DND-41 (cell line): ENCODE data around the gene IGLL5.
"Not testable (repeated sequence)": the region's sequence is repeated elsewhere in the genome, so short reads cannot be mapped to it uniquely, and the experiment has no call there.

Experiments used
- EZH2 ChIP-seq: IDR thresholded peaks from 3 replicates; pipeline ENCODE4 v1.6.1; 2012; ENCODE audit warnings: borderline replicate concordance, low read depth, mild to moderate bottlenecking, moderate library complexity, low read length, inconsistent platforms; ENCODE audit not compliant: severe bottlenecking
- TF ChIP-seq, protein P1 (sequence below): IDR thresholded peaks from 2 replicates; pipeline ENCODE4 v1.5.1; 2012; ENCODE audit warnings: borderline replicate concordance, low read length, moderate library complexity, mild to moderate bottlenecking; ENCODE audit not compliant: poor library complexity, severe bottlenecking; ENCODE audit errors: extremely low read depth

DNA sequence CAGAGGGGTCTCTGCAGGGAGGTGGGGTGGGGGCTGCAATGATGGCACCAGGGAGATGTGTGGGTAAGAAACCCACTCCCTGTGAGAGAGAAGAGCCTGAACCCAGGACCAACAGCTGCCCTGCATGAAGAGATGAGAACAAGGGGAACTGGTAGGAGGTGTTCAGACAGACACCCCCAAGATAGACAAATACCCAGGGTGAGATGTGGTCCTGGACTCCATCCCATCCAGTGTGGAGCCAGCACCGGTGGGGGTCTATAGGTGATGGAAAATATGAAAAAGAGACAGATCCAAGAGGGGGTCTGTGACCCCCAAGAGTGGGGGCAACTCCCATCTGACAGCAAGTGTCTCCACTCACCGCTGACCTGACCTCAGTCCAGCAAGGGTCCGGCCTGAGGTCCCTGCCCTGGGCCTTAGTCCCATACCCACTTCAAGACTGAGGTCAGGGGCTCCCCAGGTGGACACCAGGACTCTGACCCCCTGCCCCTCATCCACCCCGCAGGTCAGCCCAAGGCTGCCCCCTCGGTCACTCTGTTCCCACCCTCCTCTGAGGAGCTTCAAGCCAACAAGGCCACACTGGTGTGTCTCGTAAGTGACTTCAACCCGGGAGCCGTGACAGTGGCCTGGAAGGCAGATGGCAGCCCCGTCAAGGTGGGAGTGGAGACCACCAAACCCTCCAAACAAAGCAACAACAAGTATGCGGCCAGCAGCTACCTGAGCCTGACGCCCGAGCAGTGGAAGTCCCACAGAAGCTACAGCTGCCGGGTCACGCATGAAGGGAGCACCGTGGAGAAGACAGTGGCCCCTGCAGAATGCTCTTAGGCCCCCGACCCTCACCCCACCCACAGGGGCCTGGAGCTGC lies 34.7 kb downstream of the IGLL5 start:
- TF ChIP-seq, protein P1, sequence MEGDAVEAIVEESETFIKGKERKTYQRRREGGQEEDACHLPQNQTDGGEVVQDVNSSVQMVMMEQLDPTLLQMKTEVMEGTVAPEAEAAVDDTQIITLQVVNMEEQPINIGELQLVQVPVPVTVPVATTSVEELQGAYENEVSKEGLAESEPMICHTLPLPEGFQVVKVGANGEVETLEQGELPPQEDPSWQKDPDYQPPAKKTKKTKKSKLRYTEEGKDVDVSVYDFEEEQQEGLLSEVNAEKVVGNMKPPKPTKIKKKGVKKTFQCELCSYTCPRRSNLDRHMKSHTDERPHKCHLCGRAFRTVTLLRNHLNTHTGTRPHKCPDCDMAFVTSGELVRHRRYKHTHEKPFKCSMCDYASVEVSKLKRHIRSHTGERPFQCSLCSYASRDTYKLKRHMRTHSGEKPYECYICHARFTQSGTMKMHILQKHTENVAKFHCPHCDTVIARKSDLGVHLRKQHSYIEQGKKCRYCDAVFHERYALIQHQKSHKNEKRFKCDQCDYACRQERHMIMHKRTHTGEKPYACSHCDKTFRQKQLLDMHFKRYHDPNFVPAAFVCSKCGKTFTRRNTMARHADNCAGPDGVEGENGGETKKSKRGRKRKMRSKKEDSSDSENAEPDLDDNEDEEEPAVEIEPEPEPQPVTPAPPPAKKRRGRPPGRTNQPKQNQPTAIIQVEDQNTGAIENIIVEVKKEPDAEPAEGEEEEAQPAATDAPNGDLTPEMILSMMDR = not testable (repeated sequence)
- TF ChIP-seq EZH2 = not testable (repeated sequence)
